Neural crest cell (in vitro differentiated cells): ENCODE measurements around the gene B3GAT2. TPM values are rescaled to one million over a fixed set of nuclear protein-coding genes. Genes with fewer than 3 reads are reported as not detected.

Experiments
- DNase-seq: peaks from one replicate; pipeline ENCODE4 v3.0.0; 2021; ENCODE audit warnings: low read depth, mixed read lengths, low spot score
- H3K27ac Mint-ChIP-seq: one replicate; pipeline ENCODE4 v1.8.0; 2021; ENCODE audit warnings: mild to moderate bottlenecking, mixed read lengths; ENCODE audit not compliant: unreplicated experiment
- H3K27me3 Mint-ChIP-seq: 2 replicates; pipeline ENCODE4 v1.8.0; 2021; ENCODE audit warnings: low read depth, mild to moderate bottlenecking, mixed read lengths
- H3K36me3 Mint-ChIP-seq: 2 replicates; pipeline ENCODE4 v1.8.0; 2021; ENCODE audit warnings: low read depth, mild to moderate bottlenecking, mixed read lengths
- H3K4me1 Mint-ChIP-seq: 2 replicates; pipeline ENCODE4 v1.8.0; 2021; ENCODE audit warnings: mixed read lengths
- H3K4me3 Mint-ChIP-seq: one replicate; pipeline ENCODE4 v1.8.0; 2021; ENCODE audit warnings: mild to moderate bottlenecking, mixed read lengths
- H3K9me3 Mint-ChIP-seq: 2 replicates; pipeline ENCODE4 v1.8.0; 2021; ENCODE audit warnings: mixed read lengths
- CTCF ChIP-seq: fragments of 200-600 bp; sonication (generic); conservative IDR thresholded peaks from 2 replicates; pipeline ENCODE4 v1.5.0; 2021; ENCODE audit warnings: antibody characterized with exemption, mild to moderate bottlenecking
- total RNA-seq: library from RNA; stranded (reverse); gene quantifications from 2 replicates; pipeline ENCODE4 v1.2.1, GENCODE V29; 2021

B3GAT2 gene
- total RNA-seq, 1 donor from 2014 or later = 1.2 TPM

GRCh38 chr6:70849348-70850069, 107.4 kb downstream of the B3GAT2 start:
- Mint-ChIP-seq H3K4me3 (no peak overlapping the region), H3K27me3 (no peaks in the 10 kb centered on the region), H3K4me1 (peaks cover 8% of the 10 kb centered on the region), H3K9me3 (no peaks in the 10 kb centered on the region), H3K36me3 (peaks cover 7% of the 10 kb centered on the region), H3K27ac (no peak overlapping the region)
- TF ChIP-seq CTCF = no peak
- no peak for DNase-seq

- peaks cover 8% of the 10 kb centered on the region for H3K4me1 Mint-ChIP-seq
- TF ChIP-seq CTCF = no peak
- DNase-seq = no peak
- no peaks in the 10 kb centered on the region for H3K9me3 Mint-ChIP-seq
- H3K27ac Mint-ChIP-seq = peak overlapping the region; percentile 86
- no peak overlapping the region for H3K4me3 Mint-ChIP-seq
- H3K27me3 Mint-ChIP-seq = no peaks in the 10 kb centered on the region
- peaks cover 7% of the 10 kb centered on the region for H3K36me3 Mint-ChIP-seq
Measured at GRCh38 chr6:70847106-70848084, 109.5 kb downstream of the B3GAT2 start.

- Mint-ChIP-seq H3K27me3 (no peaks in the 10 kb centered on the region), H3K9me3 (no peaks in the 10 kb centered on the region), H3K27ac (no peak overlapping the region), H3K36me3 (peaks cover 7% of the 10 kb centered on the region), H3K4me3 (no peak overlapping the region), H3K4me1 (peaks cover 8% of the 10 kb centered on the region)
- TF ChIP-seq CTCF = no peak
- DNase-seq = no peak
Measured at GRCh38 chr6:70846207-70846835, 110.5 kb downstream of the B3GAT2 start.

GRCh38 chr6:70844301-70844700, 112.6 kb downstream of the B3GAT2 start:
- H3K9me3 Mint-ChIP-seq = no peaks in the 10 kb centered on the region
- no peaks in the 10 kb centered on the region for H3K27me3 Mint-ChIP-seq
- peaks cover 7% of the 10 kb centered on the region for H3K36me3 Mint-ChIP-seq
- no peak for TF ChIP-seq CTCF
- no peak overlapping the region for H3K27ac Mint-ChIP-seq
- no peak overlapping the region for H3K4me3 Mint-ChIP-seq
- no peak for DNase-seq
- peaks cover 15% of the 10 kb centered on the region for H3K4me1 Mint-ChIP-seq

- no peak for DNase-seq
- TF ChIP-seq CTCF = no peak
- Mint-ChIP-seq H3K9me3 (no peaks in the 10 kb centered on the region), H3K36me3 (peaks cover 4% of the 10 kb centered on the region), H3K4me1 (peaks cover 17% of the 10 kb centered on the region), H3K27ac (no peak overlapping the region), H3K27me3 (no peaks in the 10 kb centered on the region), H3K4me3 (no peak overlapping the region)
Measured at GRCh38 chr6:70843328-70843918, 113.4 kb downstream of the B3GAT2 start.
